WI38 (cell line): ENCODE measurements around the gene CCDC158.

Source experiments
- H3K4me3 ChIP-seq: 2 replicates; pipeline ENCODE4 v1.5.1; 2011; ENCODE audit warnings: low read depth, mild to moderate bottlenecking, control low read depth, low read length
- TF ChIP-seq, protein P1 (sequence below): IDR thresholded peaks from 2 replicates; pipeline ENCODE4 v1.5.1; 2012; ENCODE audit warnings: low read depth, mild to moderate bottlenecking, control low read depth, low read length

CCDC158 gene

DNA sequence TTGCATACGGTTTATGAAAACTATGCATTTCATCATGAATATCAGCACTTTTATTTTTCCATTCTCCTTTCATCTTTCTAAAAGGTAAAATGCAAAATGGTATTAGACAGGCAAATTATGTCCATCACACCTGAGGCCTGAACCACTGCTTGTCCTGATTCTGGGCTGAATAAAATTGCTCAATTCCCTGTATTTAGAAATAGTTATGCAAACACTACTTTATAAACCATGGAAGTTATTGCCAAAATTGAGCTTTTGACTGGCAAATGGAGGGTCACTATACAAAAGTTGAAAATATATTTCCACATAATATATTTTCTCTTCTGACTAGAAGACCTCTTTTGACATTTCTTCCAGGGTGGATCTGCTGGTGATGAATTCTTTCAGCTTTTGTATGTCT, 148.4 kb downstream of the CCDC158 start:
- H3K4me3 ChIP-seq, result no peak overlapping the region
- TF ChIP-seq, protein P1, sequence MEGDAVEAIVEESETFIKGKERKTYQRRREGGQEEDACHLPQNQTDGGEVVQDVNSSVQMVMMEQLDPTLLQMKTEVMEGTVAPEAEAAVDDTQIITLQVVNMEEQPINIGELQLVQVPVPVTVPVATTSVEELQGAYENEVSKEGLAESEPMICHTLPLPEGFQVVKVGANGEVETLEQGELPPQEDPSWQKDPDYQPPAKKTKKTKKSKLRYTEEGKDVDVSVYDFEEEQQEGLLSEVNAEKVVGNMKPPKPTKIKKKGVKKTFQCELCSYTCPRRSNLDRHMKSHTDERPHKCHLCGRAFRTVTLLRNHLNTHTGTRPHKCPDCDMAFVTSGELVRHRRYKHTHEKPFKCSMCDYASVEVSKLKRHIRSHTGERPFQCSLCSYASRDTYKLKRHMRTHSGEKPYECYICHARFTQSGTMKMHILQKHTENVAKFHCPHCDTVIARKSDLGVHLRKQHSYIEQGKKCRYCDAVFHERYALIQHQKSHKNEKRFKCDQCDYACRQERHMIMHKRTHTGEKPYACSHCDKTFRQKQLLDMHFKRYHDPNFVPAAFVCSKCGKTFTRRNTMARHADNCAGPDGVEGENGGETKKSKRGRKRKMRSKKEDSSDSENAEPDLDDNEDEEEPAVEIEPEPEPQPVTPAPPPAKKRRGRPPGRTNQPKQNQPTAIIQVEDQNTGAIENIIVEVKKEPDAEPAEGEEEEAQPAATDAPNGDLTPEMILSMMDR, result no peak

DNA sequence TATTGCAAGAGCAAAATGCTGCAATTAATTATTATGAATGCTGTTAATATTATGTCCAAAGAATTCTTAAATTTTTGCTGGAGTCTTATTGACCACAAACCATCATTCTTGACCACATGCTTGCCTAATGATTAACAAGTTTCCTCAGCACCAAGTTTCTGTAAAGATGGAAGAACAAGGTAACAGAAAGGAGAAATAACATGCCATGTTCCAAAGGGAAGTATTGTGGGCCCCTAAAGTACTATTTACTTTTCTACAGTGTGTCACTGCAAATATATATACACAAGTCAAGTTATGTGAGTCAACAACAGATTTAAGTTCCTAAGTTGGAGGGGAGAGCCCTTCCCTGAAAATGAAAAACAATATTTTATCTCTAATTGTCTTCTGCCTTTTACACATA, 148.9 kb downstream of the CCDC158 start:
- H3K4me3 ChIP-seq, result no peak overlapping the region
- TF ChIP-seq, protein P1, result no peak

DNA sequence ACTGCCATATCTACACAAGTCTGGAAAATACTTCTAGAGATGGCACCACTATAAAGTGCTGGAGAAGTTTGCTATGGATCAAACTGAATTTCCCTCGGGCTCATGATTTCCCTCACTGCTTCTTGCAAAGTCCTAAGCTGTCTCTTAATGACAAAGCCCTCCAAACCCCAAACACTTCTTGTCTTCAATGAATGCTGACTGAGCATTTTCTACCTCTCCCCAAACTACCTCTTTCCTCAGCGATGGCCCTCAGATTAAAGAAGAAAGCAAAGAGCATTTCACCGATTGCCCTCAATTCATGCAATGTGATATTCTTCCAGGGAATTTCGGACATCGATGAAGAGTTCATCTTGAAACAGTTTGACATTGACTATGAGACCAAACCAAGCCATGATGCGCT, 149.7 kb downstream of the CCDC158 start:
- TF ChIP-seq, protein P1, result no peak

DNA sequence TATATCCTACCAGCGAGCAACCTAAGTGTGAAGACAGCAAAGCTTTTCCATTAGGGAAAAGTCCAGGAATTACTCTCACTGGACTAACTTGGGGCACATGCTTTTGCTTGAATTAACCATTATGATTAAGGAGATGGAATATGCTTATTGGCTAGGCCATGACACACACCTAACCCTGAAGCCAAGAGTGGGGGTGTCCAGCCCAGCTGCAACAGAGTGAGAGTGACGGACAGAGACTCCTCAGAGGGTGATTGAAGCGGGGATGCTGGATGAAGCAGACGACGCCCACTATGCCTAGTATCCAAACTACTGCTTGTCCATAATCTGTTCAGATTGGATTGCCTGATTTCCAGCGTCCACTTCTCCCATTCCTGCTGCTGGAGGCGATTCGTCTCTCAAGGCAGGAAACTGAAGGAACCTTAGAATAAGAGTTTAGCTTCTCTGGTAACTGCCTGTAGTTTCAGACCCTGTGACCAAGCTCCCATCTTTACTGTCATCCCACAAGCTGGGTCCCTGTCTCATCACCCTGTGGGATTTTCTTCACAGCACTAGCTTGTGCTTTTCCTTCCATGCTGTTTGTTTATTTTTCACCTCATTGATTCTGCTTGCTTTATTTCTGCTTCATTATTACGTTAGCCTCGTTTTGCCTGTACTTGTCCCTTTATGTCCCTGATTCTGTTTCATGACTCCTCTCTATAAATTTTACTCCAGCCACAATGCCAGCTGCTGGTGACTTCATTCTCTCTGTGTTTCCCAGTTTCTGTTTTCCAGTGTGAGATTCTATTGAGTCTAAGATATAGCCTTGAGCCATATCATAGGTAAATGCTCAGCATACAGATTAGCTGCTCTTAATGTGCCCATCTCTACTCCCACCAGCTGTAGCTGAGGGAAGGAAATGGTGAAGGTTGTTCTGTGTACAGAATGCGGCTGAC, 150.4 kb downstream of the CCDC158 start:
- TF ChIP-seq, protein P1, result no peak

More for the DNA sequence above, 149.7 kb downstream of the CCDC158 start:
- no peak overlapping the region for H3K4me3 ChIP-seq

DNA sequence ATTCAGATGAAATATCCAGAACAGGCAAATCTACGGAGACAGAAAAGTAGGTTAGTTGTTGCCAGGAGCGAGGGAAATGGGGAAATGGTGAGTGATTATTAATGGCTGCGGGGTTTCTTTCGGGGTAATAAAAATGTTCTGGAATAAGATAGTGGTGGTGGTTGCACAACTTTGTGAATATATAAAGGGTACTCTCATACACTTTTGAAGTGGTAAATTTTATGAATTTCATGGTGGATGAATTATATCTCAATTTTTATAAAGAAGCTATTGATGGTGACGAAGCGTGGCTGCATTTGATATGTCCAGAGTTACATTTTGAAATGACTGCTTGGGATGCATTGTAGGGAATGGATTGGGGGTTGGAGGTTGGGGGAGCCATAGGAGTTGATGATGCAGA, 153.1 kb downstream of the CCDC158 start:
- TF ChIP-seq, protein P1, result no peak
- H3K4me3 ChIP-seq, result no peak overlapping the region

More for the DNA sequence above, 150.4 kb downstream of the CCDC158 start:
- H3K4me3 ChIP-seq, result no peak overlapping the region

DNA sequence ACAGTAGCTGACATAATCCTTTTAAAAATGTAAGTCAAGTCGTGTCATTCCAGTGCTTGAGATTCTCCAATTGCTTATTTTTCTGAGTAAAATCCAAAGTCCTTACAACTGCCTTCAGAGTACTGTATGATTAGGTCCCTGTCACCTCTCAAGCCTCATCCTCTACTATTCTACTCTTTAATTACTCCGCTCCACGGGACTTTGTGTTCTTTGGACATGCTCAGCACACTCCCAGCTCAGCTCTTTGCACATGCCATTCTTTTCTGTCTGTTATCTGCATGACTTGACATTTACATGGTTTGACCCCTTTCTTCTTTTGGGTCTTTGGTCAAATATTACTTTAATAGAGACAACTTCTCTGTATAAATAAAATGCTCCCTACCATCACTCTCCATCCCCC, 154.3 kb downstream of the CCDC158 start:
- H3K4me3 ChIP-seq, result no peak overlapping the region
- TF ChIP-seq, protein P1, result no peak

DNA sequence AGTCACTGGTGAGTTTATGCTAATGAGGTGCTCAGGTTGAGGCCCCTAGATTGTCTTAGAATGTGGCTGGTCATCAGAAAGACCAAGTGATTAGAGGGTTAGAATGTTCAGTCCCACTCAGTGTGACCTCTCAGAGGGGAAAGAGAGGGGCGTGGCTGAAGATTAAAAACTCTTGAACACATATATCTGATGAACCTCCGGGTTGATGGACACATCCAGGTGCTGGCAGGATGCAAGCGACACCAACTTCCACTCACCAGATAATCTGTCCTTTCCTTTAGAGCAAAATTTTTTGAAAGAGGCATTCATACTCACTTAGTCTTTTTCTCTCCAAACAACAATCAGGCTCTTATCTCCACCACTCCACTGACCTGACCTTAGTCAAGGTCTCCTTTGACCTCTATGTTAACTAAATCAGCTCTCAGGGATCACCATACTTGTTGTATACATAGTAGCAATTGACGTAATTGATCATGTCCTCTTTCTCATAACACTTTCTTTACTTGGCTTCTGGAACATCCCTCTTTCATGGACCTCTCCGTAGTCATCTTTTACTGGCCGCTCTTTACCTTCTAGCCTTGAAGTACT, 155.2 kb downstream of the CCDC158 start:
- H3K4me3 ChIP-seq, result no peak overlapping the region
- TF ChIP-seq, protein P1, result no peak
